Loucy (cell line): ENCODE results near the gene PRKRIP1.

Source experiments
- H2AFZ ChIP-seq: fragments of 200-600 bp; sonication (generic); 2 replicates; pipeline ENCODE4 v1.6.0; 2016; ENCODE audit warnings: antibody characterized with exemption, mild to moderate bottlenecking, low read length, moderate library complexity
- H3F3A ChIP-seq: fragments of 200-600 bp; 2 replicates; pipeline ENCODE4 v1.6.0; 2016; ENCODE audit warnings: antibody characterized with exemption, low read depth, mild to moderate bottlenecking
- H3K27me3 ChIP-seq: fragments of 200-600 bp; sonication (generic); 2 replicates; pipeline ENCODE4 v1.6.1; 2014; ENCODE audit warnings: low read length, mild to moderate bottlenecking; ENCODE audit not compliant: insufficient read depth, poor library complexity, severe bottlenecking
- H3K36me3 ChIP-seq: fragments of 200-600 bp; sonication (generic); 2 replicates; pipeline ENCODE4 v1.6.1; 2016; ENCODE audit warnings: low read length; ENCODE audit not compliant: insufficient read depth
- H3K4me1 ChIP-seq: fragments of 200-600 bp; sonication (generic); 2 replicates; pipeline ENCODE4 v1.5.1; 2014; ENCODE audit warnings: low read length, mild to moderate bottlenecking; ENCODE audit not compliant: insufficient read depth, poor library complexity, severe bottlenecking
- H3K4me2 ChIP-seq: fragments of 200-600 bp; sonication (generic); 2 replicates; pipeline ENCODE4 v1.6.0; 2014; ENCODE audit warnings: antibody characterized with exemption, low read length, low read depth, mild to moderate bottlenecking; ENCODE audit not compliant: poor library complexity, severe bottlenecking
- H3K4me3 ChIP-seq: fragments of 200-600 bp; sonication (generic); 2 replicates; pipeline ENCODE4 v1.5.1; 2014; ENCODE audit warnings: low read length, mild to moderate bottlenecking, mixed read lengths; ENCODE audit not compliant: poor library complexity, severe bottlenecking
- H3K79me2 ChIP-seq: fragments of 200-600 bp; sonication (generic); 2 replicates; pipeline ENCODE4 v1.6.1; 2014; ENCODE audit warnings: low read length; ENCODE audit not compliant: insufficient read depth
- H3K9ac ChIP-seq: fragments of 200-600 bp; sonication (generic); 2 replicates; pipeline ENCODE4 v1.6.0; 2014; ENCODE audit warnings: mild to moderate bottlenecking, low read depth, low read length, moderate library complexity; ENCODE audit not compliant: poor library complexity, severe bottlenecking
- H3K9me2 ChIP-seq: fragments of 200-600 bp; sonication (generic); replicated peaks from 2 replicates; pipeline ENCODE4 v1.6.1; 2016; ENCODE audit warnings: low read depth, low read length, mixed read lengths
- H3K9me3 ChIP-seq: fragments of 200-600 bp; sonication (generic); 2 replicates; pipeline ENCODE4 v1.6.1; 2014; ENCODE audit warnings: mild to moderate bottlenecking, antibody characterized with exemption, low read length, low read depth; ENCODE audit not compliant: insufficient read depth
- H4K20me1 ChIP-seq: fragments of 200-600 bp; sonication (generic); 2 replicates; pipeline ENCODE4 v1.6.0; 2014; ENCODE audit warnings: antibody characterized with exemption, low read length, mild to moderate bottlenecking; ENCODE audit not compliant: insufficient read depth, poor library complexity, severe bottlenecking
- CTCF ChIP-seq: fragments of 200-600 bp; sonication (generic); conservative IDR thresholded peaks from 2 replicates; pipeline ENCODE4 v1.5.1; 2014; ENCODE audit warnings: mild to moderate bottlenecking, antibody characterized with exemption, low read length
- EZH2phosphoT487 ChIP-seq: fragments of 200-600 bp; IDR thresholded peaks from 2 replicates; pipeline ENCODE4 v1.6.1; 2018; ENCODE audit warnings: antibody characterized with exemption, mild to moderate bottlenecking, moderate library complexity, borderline replicate concordance

PRKRIP1 gene

GRCh38 chr7:102467581-102468477 lies 71.7 kb downstream of the PRKRIP1 start:
- Histone ChIP-seq H3K9me2 (no peaks in the 10 kb centered on the region), H3K4me3 (no peak overlapping the region), H3K9ac (no peak overlapping the region), H3K79me2 (peaks cover 25% of the 10 kb centered on the region), H3K9me3 (no peaks in the 10 kb centered on the region), H3K36me3 (peaks cover under 1% of the 10 kb centered on the region; the same call in 1 of the 2 replicates), H2AFZ (no peak overlapping the region), H3K4me1 (peaks cover 16% of the 10 kb centered on the region), H4K20me1 (no peaks in the 10 kb centered on the region), H3F3A (no peaks in the 10 kb centered on the region), H3K4me2 (no peak overlapping the region), H3K27me3 (no peaks in the 10 kb centered on the region)
- TF ChIP-seq EZH2phosphoT487, result no peak

- Histone ChIP-seq H3K36me3 (peaks cover 9% of the 10 kb centered on the region; the same call in 1 of the 2 replicates), H3F3A (no peaks in the 10 kb centered on the region), H3K9ac (no peak overlapping the region), H3K4me3 (no peak overlapping the region), H3K4me2 (no peak overlapping the region), H4K20me1 (no peaks in the 10 kb centered on the region), H3K9me3 (no peaks in the 10 kb centered on the region), H3K9me2 (no peaks in the 10 kb centered on the region), H3K4me1 (peaks cover 14% of the 10 kb centered on the region), H3K79me2 (peaks cover 18% of the 10 kb centered on the region), H3K27me3 (no peaks in the 10 kb centered on the region), H2AFZ (no peak overlapping the region)
- TF ChIP-seq CTCF (no peak), EZH2phosphoT487 (no peak)
These were observed 72.6 kb downstream of the PRKRIP1 start for GRCh38 chr7:102468478-102469350.

- H3K79me2 ChIP-seq, result peaks cover 11% of the 10 kb centered on the region
- H3K36me3 ChIP-seq, result peaks cover 10% of the 10 kb centered on the region; the same call in 1 of the 2 replicates
- H3K4me3 ChIP-seq, result no peak overlapping the region
- H3K9me2 ChIP-seq, result no peaks in the 10 kb centered on the region
- TF ChIP-seq EZH2phosphoT487, result no peak
- no peak for TF ChIP-seq CTCF
- H3K4me2 ChIP-seq, result no peak overlapping the region
- peaks cover 11% of the 10 kb centered on the region for H3K4me1 ChIP-seq
- no peak overlapping the region for H3K9ac ChIP-seq
- H3K9me3 ChIP-seq, result no peaks in the 10 kb centered on the region
- H4K20me1 ChIP-seq, result no peaks in the 10 kb centered on the region
- H2AFZ ChIP-seq, result no peak overlapping the region
- H3F3A ChIP-seq, result no peaks in the 10 kb centered on the region
- no peaks in the 10 kb centered on the region for H3K27me3 ChIP-seq
These were observed 73.3 kb downstream of the PRKRIP1 start for GRCh38 chr7:102469351-102469971.
